ENCODE results near the gene SHC3.

The SHC3 gene

DNA sequence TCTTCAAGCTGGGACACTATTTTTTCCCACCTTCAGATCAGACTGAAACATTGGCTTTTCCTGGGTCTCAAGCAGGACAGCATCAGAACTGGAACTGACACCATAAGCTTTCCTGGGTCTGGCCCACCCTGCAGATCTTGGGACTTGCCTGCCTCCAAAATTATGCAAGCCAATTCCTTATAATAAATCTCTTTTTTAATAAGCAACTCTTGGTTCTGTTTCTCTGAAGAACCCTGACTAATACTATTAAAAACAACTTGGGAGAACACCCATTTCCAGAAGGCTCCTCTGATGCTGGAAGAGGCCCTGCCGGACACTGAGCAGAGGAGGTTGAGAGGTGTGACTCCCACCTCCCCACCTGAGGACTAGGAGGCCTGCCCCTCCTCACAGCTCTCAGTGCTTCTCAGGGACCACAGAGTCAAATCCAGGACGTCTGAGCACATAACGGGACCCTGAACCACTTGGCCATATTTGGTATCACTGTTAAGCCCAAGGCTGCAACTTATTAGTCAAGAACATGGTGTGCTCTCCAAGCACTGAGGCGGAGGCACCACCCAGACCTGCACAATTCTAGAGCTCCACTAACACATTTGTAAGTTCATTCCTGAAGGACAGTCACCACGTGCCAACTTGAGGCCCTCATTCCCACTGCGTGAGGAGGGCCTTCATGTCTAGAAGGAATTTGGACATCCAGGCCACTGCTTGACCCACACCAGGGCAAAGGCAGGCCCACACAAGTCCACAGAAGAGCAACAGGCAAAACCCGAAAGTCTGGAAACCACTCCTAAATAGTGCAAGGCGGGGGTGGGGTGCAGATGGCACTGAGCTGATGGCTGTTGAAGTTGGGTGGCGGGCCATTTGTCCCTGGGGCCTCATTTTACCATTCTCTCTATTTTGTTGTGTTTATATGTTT lies 9.5 kb downstream of the SHC3 start:
- H3K4me3 ChIP-seq (ENCODE audit: low read depth, low read length): no peak overlapping the region
- TF ChIP-seq, protein P1, sequence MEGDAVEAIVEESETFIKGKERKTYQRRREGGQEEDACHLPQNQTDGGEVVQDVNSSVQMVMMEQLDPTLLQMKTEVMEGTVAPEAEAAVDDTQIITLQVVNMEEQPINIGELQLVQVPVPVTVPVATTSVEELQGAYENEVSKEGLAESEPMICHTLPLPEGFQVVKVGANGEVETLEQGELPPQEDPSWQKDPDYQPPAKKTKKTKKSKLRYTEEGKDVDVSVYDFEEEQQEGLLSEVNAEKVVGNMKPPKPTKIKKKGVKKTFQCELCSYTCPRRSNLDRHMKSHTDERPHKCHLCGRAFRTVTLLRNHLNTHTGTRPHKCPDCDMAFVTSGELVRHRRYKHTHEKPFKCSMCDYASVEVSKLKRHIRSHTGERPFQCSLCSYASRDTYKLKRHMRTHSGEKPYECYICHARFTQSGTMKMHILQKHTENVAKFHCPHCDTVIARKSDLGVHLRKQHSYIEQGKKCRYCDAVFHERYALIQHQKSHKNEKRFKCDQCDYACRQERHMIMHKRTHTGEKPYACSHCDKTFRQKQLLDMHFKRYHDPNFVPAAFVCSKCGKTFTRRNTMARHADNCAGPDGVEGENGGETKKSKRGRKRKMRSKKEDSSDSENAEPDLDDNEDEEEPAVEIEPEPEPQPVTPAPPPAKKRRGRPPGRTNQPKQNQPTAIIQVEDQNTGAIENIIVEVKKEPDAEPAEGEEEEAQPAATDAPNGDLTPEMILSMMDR (IDR thresholded peaks at IDR 0.05; ENCODE audit: borderline replicate concordance, insufficient read depth, low read depth, low read length): no peak

DNA sequence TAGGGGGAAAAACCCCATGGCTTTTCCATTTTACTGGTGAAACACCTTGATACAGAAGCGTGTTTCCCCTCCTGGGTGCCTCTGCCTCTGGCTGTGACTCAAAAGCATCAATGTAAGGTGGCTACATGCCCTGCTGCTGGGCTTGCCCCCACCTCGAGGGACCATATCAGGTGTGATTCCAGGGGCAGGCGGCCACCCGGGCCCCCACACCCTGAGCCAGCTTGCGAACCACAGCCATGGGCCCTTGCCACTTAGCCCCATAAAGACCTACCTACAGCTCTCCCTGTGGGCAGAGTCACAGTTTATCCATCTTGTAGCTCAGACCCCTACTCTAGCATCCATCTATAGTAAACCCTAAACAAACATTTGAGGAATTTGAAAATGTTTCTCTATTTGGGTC lies 10.8 kb downstream of the SHC3 start:
- no peak overlapping the region for H3K4me3 ChIP-seq (ENCODE audit: low read depth, low read length)
- TF ChIP-seq, protein P1 (IDR thresholded peaks at IDR 0.05; ENCODE audit: borderline replicate concordance, insufficient read depth, low read depth, low read length): no peak

DNA sequence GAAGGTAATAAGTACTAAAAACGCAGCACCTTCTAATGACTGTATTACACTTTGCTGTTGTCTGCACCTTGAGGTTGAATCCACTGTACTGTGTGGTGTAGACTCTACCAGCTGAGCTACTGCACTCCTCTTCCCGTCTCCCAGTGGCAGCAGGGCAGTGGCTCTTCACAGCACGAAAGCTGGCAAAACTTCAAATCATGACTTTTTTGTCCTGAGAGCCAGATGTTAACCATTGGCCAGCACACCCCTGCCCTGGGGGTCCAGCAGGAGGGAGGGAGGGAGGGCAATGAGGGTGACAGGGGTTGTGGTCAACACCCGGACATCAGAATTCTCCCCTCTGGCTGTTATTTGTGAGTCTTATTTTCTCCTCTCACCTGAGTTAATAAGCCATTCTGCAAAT lies 11.8 kb downstream of the SHC3 start:
- TF ChIP-seq, protein P1 (IDR thresholded peaks at IDR 0.05; ENCODE audit: borderline replicate concordance, insufficient read depth, low read depth, low read length): no peak
- no peak overlapping the region for H3K4me3 ChIP-seq (ENCODE audit: low read depth, low read length)

DNA sequence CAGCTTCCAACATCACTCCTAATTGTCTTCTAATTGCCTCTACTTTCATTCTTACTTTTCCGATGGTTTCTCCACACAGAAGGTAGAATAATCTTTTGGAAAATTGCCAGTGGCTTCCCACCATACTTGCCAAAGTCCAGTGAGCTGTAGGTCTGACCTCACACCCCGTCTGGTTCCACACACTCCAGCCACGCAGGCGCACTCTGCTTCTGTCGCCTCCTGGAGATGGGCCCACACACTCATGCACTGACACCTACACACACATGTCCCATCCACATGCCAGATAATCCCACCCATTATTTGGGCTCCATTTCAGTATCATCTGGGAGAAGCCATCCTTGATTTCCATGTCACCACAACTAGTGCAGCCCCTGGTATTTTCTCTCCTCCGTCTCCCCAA lies 12.7 kb downstream of the SHC3 start:
- TF ChIP-seq, protein P1 (IDR thresholded peaks at IDR 0.05; ENCODE audit: borderline replicate concordance, insufficient read depth, low read depth, low read length): no peak

DNA sequence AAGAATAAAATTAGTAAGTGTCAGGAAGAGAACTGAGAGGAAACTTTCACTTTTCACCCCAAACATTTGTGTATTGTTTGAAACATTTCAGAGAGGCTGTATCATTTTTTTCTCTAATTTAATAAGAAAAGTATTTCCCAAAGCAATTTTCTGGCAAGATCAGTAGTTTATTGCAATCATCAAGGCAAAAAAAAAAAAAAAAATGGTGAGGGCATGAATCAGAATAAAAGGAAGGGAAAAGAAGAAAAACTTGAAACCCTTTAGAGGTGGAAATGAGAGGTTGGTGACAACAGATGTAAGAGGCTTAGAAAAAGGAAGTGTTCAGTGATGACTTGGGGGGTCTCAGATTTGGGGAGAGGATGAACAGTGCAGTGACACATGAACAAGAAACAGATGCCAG lies 13.3 kb downstream of the SHC3 start:
- TF ChIP-seq, protein P1 (IDR thresholded peaks at IDR 0.05; ENCODE audit: borderline replicate concordance, insufficient read depth, low read depth, low read length): no peak
- no peak overlapping the region for H3K4me3 ChIP-seq (ENCODE audit: low read depth, low read length)

More for the DNA sequence above, 12.7 kb downstream of the SHC3 start:
- no peak overlapping the region for H3K4me3 ChIP-seq (ENCODE audit: low read depth, low read length)

DNA sequence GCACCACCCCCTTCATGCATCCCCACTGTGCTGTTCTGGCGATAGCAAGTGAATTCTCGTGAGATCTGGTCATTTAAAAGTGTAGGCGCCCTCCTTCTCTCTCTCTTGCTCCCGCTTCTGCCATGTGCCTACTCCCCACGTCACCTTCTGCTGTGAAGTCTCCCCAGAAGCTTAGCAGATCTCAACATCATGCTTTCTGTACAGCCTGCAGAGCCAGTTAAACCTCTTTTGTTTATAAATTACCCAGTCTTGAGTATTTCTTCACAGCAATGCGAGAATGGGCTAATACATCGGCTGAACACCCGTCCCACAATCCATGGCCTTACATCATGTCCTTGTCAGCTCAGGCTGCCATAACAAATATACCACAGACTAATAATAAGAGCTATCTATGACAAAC lies 17.4 kb downstream of the SHC3 start:
- TF ChIP-seq, protein P1 (IDR thresholded peaks at IDR 0.05; ENCODE audit: borderline replicate concordance, insufficient read depth, low read depth, low read length): no peak

DNA sequence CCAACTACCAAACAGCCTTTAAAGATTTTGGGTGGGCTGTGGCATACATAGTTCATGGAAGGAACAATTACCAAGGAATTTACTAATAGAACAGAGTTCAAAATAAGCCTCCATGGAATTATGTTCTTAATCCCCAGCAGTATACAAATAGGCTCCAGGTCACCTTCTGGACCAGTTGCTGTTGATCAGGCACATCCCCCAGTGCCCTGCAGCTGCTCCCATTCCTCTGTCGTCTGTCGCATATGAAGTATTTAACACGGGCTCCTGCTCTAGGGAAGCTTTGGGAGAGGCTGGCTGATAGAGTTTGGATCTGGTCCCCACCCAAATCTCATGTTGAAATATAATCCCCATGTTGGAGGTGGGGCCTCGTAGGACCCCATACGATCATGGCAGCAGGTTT lies 17.8 kb downstream of the SHC3 start:
- TF ChIP-seq, protein P1 (IDR thresholded peaks at IDR 0.05; ENCODE audit: borderline replicate concordance, insufficient read depth, low read depth, low read length): no peak
- H3K4me3 ChIP-seq (ENCODE audit: low read depth, low read length): no peak overlapping the region

More for the DNA sequence above, 17.4 kb downstream of the SHC3 start:
- no peak overlapping the region for H3K4me3 ChIP-seq (ENCODE audit: low read depth, low read length)
